ENCODE results near the gene SLC5A10.
"Not testable (repeated sequence)": the region's sequence is repeated elsewhere in the genome, so short reads cannot be mapped to it uniquely, and the experiment has no call there.

SLC5A10 gene

GRCh38 chr17:19031729-19032128 lies 79.8 kb downstream of the SLC5A10 start:
- intact Hi-C loops (cut with DNase I; ENCODE audit: low total_unique reads); H3K4me3 ChIP-seq; H3K27me3 ChIP-seq; H3K4me1 ChIP-seq; H3K36me3 ChIP-seq; H3K9me3 ChIP-seq: not testable (repeated sequence)
- peak overlapping the region in 1 of 2 donors; percentile 58 for H3K27ac ChIP-seq
- peak; percentile 21 to 78 for DNase-seq
- TF ChIP-seq, protein P1, sequence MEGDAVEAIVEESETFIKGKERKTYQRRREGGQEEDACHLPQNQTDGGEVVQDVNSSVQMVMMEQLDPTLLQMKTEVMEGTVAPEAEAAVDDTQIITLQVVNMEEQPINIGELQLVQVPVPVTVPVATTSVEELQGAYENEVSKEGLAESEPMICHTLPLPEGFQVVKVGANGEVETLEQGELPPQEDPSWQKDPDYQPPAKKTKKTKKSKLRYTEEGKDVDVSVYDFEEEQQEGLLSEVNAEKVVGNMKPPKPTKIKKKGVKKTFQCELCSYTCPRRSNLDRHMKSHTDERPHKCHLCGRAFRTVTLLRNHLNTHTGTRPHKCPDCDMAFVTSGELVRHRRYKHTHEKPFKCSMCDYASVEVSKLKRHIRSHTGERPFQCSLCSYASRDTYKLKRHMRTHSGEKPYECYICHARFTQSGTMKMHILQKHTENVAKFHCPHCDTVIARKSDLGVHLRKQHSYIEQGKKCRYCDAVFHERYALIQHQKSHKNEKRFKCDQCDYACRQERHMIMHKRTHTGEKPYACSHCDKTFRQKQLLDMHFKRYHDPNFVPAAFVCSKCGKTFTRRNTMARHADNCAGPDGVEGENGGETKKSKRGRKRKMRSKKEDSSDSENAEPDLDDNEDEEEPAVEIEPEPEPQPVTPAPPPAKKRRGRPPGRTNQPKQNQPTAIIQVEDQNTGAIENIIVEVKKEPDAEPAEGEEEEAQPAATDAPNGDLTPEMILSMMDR (IDR thresholded peaks at IDR 0.05), result peak in 1 of 2 experiments; percentile 32

- H3K4me1 ChIP-seq; H3K36me3 ChIP-seq; H3K4me3 ChIP-seq; H3K9me3 ChIP-seq; H3K27me3 ChIP-seq; DNase-seq; intact Hi-C loops (cut with DNase I; ENCODE audit: low total_unique reads): not testable (repeated sequence)
- H3K27ac ChIP-seq, result peak overlapping the region in 1 of 2 donors; percentile 58
Measured at GRCh38 chr17:19032377-19032988, 80.5 kb downstream of the SLC5A10 start.

DNA sequence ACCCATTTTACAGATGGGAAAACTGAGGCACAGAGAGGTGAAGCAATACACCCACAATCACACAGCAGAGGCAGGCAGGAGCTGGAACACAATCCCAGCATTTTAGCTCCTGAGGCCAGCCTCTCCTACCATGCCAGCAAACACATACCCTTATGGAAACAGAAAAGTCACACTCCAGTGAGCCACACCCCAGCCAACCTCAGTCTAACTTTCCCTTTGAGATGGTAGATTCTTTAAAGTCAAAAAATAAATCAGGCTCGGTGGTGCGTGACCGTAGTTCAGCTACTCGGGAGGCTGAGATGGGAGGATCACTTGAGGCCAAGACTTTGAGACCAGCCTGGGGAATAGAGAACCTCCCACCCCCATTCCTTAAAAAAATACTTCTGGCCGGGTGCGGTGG lies 84.2 kb downstream of the SLC5A10 start:
- intact Hi-C loops (cut with DNase I; ENCODE audit: low total_unique reads); H3K4me1 ChIP-seq; H3K9me3 ChIP-seq; H3K36me3 ChIP-seq; DNase-seq; H3K4me3 ChIP-seq; H3K27me3 ChIP-seq; H3K27ac ChIP-seq: not testable (repeated sequence)

DNA sequence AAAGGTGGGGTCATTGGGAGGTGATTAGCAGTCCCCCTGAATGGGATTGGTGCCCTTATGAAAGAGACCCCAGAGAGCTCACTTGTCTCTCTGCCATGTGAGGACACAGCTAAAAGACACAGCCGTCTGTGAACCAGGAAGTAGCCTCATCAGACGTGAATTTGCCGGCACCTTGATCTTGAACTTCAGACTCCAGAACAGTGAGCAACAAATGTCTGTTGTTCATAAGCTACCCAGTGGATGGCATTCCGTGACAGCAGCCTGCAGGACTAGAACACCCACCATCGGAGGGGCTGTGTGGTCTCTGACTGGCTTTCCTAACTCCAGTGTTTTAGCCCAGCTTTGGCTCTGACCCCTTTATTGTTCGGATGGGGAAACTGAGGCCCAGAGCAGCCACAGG lies 85.6 kb downstream of the SLC5A10 start:
- H3K4me1 ChIP-seq; H3K36me3 ChIP-seq; intact Hi-C loops (cut with DNase I; ENCODE audit: low total_unique reads); H3K27me3 ChIP-seq; H3K27ac ChIP-seq; H3K4me3 ChIP-seq; H3K9me3 ChIP-seq; DNase-seq: not testable (repeated sequence)

DNA sequence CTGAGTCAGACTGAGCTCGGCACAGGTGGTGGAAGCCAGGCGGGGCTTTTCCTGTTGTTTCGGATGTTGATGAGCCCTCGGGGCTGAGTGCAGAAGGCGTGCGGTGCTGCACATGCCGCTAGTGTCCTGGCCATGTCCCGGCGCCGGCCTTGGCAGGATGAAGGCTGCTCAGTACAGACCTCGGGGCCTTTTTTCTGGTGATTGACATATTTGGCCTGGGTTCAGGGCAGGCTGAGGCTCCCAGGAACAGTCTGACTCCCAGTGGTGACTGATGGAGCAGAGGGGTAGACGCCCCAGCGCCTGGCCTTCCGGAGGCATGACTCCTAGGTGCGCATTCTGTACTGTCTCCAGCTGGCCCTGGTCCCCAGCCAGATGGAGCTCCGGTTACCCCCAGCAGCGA lies 86.0 kb downstream of the SLC5A10 start:
- H3K27me3 ChIP-seq; H3K4me1 ChIP-seq; intact Hi-C loops (cut with DNase I; ENCODE audit: low total_unique reads); H3K36me3 ChIP-seq; H3K27ac ChIP-seq; DNase-seq; H3K9me3 ChIP-seq; H3K4me3 ChIP-seq: not testable (repeated sequence)

DNA sequence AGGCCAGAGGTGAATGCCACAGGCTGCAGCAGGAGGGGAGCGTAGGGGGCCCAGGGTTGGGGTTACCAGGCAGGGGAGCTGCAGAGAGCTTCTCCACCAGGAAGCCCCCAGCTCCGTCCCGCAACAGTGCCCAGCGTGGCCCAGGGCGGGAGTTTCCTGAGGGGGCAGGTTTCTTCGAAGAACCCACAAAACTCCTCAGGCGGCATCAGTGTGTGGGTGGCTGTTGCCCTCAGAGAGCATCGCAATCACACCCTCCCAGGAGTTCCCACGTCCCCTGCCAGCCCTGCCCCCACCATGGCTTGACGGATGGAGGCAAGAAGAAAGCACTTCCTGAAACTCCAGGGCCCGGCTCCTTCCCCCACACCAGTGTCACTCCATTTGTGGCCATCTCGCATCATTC lies 86.8 kb downstream of the SLC5A10 start:
- intact Hi-C loops (cut with DNase I; ENCODE audit: low total_unique reads); H3K36me3 ChIP-seq; H3K9me3 ChIP-seq; H3K4me1 ChIP-seq; H3K27ac ChIP-seq; DNase-seq; H3K4me3 ChIP-seq; H3K27me3 ChIP-seq: not testable (repeated sequence)

DNA sequence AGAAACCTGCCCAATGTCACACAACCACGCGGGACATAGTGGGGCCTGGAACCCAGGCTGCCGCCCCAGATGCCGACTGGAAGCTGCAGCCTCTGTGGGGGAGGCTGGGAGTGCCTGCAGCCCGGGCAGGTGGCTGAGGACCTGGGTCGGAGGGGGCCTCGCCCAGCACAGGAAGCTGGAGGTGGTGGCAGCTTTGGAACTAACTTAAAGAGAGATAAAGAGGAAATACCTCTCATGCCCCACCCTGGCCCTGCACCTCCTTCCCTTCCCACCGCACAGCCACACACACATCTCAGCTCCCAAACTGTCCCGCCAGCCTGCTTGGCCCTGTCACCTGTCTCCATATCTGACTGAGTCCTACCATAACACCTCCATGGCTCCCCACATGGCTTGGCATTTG lies 88.4 kb downstream of the SLC5A10 start:
- DNase-seq; H3K4me1 ChIP-seq; H3K27me3 ChIP-seq; H3K9me3 ChIP-seq; intact Hi-C loops (cut with DNase I; ENCODE audit: low total_unique reads); H3K4me3 ChIP-seq; H3K36me3 ChIP-seq; H3K27ac ChIP-seq: not testable (repeated sequence)

DNA sequence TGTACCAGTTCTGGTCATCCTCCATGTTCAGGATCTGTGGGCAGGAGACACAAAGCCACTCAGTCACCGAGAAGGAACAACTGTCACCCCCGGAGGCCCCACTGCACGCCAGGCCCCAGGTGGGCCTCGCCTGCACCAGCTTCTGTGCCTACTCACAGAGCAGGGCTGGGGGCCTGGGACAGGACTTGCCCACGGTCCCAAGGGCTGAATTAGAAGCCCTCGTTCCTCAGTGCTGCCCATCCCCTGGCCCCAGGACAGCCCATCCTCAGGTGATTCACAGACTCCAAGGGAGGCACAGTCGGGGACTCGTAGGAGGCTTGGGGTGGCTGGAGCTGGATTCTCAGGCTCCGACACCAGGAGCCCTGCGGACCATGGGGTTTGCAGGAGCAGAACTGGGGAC lies 89.9 kb downstream of the SLC5A10 start:
- intact Hi-C loops (cut with DNase I; ENCODE audit: low total_unique reads); DNase-seq; H3K4me1 ChIP-seq; H3K27me3 ChIP-seq; H3K9me3 ChIP-seq; H3K36me3 ChIP-seq; H3K27ac ChIP-seq; H3K4me3 ChIP-seq: not testable (repeated sequence)

DNA sequence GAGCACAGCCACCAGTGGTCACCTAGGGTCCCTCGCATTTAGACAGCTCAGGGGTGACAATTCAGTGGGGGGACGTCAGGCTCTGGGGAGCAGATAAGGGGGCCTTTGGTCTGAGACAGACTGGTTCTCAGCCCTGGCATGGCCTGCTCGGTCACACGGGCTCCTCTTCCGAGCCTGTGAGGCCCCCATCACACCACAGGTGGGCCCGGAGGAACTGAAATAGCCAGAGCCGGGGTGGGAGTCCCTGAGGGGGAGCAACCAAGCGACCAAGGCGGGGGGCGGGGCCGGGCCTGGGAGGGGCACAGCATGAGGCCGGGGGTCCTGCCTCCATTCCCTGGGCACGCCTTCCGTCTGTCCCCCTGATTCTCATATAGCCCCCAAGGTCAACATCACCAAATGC lies 90.4 kb downstream of the SLC5A10 start:
- H3K36me3 ChIP-seq; intact Hi-C loops (cut with DNase I; ENCODE audit: low total_unique reads); H3K27me3 ChIP-seq; H3K9me3 ChIP-seq; DNase-seq; H3K27ac ChIP-seq; H3K4me1 ChIP-seq; H3K4me3 ChIP-seq: not testable (repeated sequence)

DNA sequence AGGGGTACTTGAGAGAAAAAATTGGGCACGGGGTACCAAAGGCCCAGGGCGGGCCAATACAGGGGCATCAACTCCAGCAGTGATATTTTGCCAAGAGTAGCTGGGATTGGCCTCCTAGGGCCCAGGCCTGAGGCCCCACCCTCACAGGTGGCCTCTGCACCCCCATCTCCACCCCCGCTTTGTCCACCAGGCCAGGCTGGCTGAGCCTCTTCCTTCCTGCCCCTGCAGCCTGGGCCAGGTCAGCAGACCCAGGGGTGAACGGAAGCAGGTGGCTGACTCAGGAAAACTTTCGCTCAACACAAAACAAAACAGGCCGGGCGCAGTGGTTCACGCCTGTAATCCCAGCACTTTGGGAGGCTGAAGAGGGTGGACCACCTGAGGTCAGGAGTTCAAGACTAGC lies 91.1 kb downstream of the SLC5A10 start:
- H3K9me3 ChIP-seq; H3K36me3 ChIP-seq; H3K4me3 ChIP-seq; intact Hi-C loops (cut with DNase I; ENCODE audit: low total_unique reads); H3K27ac ChIP-seq; H3K27me3 ChIP-seq; DNase-seq; H3K4me1 ChIP-seq: not testable (repeated sequence)

GRCh38 chr17:19044643-19045042 lies 92.7 kb downstream of the SLC5A10 start:
- DNase-seq; H3K9me3 ChIP-seq; H3K27ac ChIP-seq; H3K4me1 ChIP-seq; intact Hi-C loops (cut with DNase I; ENCODE audit: low total_unique reads); H3K36me3 ChIP-seq; H3K27me3 ChIP-seq; H3K4me3 ChIP-seq: not testable (repeated sequence)

DNA sequence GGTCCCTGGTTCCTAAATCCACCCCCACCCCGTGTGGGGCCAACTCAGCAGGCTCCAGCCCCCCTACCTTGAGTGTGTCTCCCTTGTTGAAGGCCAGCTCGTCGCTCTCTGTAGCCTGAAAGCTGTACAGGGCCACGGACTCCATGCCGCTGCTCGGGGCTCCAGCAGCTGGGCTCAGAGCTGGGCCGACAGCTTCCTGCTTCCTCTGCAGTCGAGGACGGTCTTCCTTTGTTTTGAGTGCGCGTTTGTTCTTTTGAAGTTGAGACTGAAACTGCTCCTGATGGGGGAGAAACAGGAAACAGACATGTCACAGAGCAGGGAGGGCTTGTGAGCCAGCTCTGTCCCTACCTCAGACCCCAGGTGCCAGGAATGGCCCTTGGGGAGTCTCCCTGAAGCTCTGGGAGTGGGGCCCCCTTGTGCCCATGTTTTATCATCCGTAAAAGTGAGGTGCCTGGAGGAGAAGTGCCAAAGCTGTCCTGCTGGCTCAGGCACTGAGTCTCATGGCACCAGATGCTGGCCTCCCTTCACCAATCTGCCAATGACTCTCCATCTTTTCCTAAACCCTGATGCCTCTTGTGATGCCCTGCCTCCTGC lies 94.9 kb downstream of the SLC5A10 start, which contains the start of gene GRAP:
GRAP (minus strand) TSS at position 176 of the 594 bp plus-strand sequence; CDS start at position 145, 31 bp downstream.
- H3K27me3 ChIP-seq; DNase-seq; H3K9me3 ChIP-seq; H3K27ac ChIP-seq; H3K36me3 ChIP-seq; H3K4me3 ChIP-seq; H3K4me1 ChIP-seq; intact Hi-C loops (cut with DNase I; ENCODE audit: low total_unique reads): not testable (repeated sequence)

GRCh38 chr17:19047510-19047909 lies 95.5 kb downstream of the SLC5A10 start:
- not testable (repeated sequence) for H3K4me1 ChIP-seq, DNase-seq

GRCh38 chr17:19048826-19049225 lies 96.9 kb downstream of the SLC5A10 start:
- H3K4me1 ChIP-seq; H3K4me3 ChIP-seq; DNase-seq; H3K27ac ChIP-seq; intact Hi-C loops (cut with DNase I; ENCODE audit: low total_unique reads); H3K36me3 ChIP-seq; H3K9me3 ChIP-seq; H3K27me3 ChIP-seq: not testable (repeated sequence)

More at GRCh38 chr17:19047510-19047909, 95.5 kb downstream of the SLC5A10 start:
- intact Hi-C loops (cut with DNase I; ENCODE audit: low total_unique reads); H3K27ac ChIP-seq; H3K4me3 ChIP-seq; H3K27me3 ChIP-seq; H3K36me3 ChIP-seq; H3K9me3 ChIP-seq: not testable (repeated sequence)

All from tibial artery (tissue), 4 donors.